GM19025 (cell line): Measurements from ENCODE around the gene TNIK.
"Not testable (repeated sequence)": the region's sequence is repeated elsewhere in the genome, so short reads cannot be mapped to it uniquely, and the experiment has no call there.

ENCODE experiments used
- ATAC-seq: cut with Tn5 transposase; IDR thresholded peaks from one replicate; pipeline ENCODE4 v1.9.1; 2021; ENCODE audit warnings: mild to moderate bottlenecking, low read depth, moderate library complexity; ENCODE audit not compliant: unreplicated experiment

Gene TNIK

DNA sequence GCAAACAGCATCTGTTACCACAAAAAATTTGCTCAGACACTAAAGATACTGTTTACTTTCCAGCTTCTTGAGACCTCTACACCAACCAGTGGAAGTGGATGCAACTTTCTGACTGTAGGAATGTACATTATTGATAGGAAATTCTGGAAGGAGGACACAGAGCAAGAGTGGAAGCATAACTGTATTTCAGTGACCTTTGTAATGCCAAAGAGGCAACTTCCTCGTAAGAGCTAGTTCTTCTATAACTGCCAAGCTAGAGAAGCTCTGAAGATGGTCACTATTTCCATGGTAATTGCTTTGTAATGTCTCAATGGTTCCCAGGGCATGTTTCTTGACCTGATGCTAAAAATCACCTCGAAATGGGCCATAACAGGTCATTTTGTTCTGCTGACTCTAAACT lies 337.3 kb downstream of the TNIK start:
- no peak for ATAC-seq

GRCh38 chr3:171122240-171122639 lies 338.0 kb downstream of the TNIK start:
- ATAC-seq = no peak

GRCh38 chr3:171121801-171122200 lies 338.4 kb downstream of the TNIK start:
- no peak for ATAC-seq

DNA sequence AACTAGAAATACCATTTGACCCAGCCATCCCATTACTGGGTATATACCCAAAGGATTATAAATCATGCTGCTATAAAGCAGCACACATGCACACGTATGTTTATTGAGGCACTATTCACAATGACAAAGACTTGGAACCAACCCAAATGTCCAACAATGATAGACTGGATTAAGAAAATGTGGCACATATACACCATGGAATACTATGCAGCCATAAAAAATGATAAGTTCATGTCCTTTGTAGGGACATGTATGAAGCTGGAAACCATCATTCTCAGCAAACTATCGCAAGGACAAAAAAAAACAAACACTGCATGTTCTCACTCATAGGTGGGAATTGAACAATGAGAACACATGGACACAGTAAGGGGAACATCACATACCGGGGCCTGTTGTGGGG lies 340.8 kb downstream of the TNIK start:
- not testable (repeated sequence) for ATAC-seq

DNA sequence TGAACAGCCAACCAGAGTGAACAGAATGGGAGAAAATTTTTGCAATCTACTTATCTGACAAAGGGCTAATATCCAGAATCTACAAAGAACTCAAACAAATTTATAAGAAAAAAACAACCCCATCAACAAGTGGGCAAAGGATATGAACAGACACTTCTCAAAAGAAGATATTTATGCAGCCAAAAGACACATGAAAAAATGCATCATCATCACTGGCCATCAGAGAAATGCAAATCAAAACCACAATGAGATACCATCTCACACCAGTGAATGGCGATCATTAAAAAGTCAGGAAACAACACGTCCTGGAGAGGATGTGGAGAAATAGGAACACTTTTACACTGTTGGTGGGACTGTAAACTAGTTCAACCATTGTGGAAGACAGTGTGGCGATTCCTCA lies 341.2 kb downstream of the TNIK start:
- not testable (repeated sequence) for ATAC-seq

GRCh38 chr3:171116824-171117395 lies 343.3 kb downstream of the TNIK start:
- ATAC-seq = no peak

GRCh38 chr3:171116365-171116764 lies 343.8 kb downstream of the TNIK start:
- ATAC-seq = no peak

GRCh38 chr3:171115667-171116066 lies 344.5 kb downstream of the TNIK start:
- ATAC-seq = no peak

GRCh38 chr3:171113716-171114115 lies 346.5 kb downstream of the TNIK start:
- ATAC-seq = no peak

GRCh38 chr3:171110715-171111114 lies 349.5 kb downstream of the TNIK start:
- no peak for ATAC-seq

DNA sequence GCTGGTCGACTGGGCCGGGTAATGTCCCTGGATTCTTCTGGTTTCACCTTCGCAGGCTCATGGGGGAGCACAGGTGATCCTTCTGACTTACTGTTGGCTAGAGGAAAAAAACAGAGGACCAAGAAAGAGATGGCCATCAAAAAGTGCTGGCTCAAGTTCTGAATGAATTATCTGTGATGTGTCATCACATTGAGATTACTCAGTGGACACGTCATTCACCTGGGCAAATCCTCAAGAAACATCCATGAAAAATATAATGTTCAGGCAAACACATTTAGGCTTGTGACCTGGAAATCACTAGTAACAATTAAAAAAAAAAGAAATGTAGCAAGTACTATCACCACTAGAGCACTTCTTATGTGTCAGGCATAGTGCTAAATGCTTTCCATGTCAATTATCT lies 352.1 kb downstream of the TNIK start:
- ATAC-seq = no peak

DNA sequence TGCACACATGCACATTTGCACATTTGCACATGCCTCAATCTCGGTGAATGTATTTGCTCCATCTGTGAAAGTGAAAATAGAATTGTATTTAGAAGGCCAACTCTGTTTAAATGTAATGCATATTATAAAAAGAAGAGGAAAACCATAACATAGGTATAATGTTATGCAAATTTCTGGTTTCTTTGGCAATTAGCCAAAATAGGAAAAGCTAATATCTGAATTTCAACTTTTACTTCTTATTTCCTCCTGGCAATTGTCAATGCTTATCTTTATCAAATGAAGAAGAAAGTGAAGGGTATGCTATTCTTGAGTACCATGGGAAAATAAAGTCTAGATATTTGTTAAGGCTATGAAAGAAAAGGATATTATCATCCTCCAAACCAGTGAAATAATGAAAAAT lies 357.0 kb downstream of the TNIK start:
- no peak for ATAC-seq

DNA sequence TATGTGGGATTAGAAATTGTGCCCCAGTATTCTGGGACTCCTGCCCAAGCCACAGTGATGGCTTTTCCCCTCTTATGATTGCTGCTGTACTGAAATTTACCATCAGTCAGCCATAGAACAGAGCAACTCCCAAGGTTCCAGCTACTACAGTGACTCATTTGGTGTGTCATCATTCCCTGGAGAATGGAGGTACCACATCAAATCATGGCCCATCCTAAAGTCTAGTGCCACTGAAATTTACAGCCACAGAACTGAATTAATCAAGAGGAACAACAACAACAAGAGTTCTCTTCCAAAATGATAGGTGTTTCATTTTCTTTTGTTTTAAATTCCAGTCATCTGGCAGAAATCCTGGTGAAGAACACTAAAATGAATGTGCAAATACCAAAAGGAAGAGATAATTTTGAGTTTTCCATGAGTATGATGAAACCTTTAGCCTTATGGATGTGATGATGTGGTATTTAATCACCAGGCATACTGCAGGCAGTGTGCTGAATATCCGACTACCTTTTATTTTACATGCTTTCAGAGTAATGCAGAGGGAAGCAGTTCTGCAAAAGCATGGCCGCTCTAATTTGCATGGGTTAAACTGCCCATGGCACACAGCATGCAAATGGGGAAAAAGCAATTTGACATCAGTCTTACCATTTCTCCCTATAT lies 358.1 kb downstream of the TNIK start:
- ATAC-seq = no peak

- no peak for ATAC-seq
Observed at GRCh38 chr3:171099911-171100310, 360.3 kb downstream of the TNIK start.

- ATAC-seq = peak; percentile 97
Observed at GRCh38 chr3:171095063-171095462, 365.1 kb downstream of the TNIK start.

- no peak for ATAC-seq
Observed at GRCh38 chr3:171094411-171094810, 365.8 kb downstream of the TNIK start.

DNA sequence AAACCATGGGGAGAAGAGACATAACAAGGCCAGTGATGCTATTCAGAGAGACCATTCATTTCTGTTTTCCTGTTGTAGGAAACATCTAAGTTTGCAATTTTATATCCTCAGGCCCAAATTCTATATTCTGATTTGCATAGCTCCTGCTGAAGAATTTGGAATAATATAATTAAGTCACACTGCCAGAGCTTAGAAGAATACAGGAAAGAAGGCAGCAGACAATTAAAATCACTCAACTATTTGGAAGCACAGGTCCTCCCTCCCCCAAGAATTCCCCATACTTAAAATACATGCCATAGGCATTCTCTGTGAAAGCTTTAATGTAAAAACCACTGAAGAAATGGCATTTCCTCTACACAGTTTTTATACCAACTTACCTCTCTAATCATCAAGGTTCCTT lies 366.7 kb downstream of the TNIK start:
- ATAC-seq = no peak

DNA sequence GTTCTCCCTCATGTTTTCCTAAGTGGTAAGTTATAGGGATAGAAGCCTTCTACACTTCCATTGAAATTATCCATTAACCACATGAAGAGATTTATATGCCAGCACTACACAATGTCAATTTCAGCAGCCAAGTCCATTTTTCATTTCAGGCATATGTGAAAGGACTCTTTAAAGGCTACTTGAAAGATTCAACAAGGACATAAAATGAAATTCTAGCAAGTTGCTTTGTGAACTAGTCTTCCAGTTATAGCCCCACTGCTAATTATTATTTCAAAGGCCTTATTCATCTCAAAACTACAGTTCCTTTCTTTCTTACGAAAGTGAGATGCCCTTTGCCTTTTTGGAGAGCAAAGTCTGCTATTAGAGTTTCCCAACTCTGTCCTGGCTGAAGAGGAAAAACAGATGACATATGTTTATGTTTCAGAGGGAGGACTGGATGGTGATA lies 367.7 kb downstream of the TNIK start:
- ATAC-seq = no peak

DNA sequence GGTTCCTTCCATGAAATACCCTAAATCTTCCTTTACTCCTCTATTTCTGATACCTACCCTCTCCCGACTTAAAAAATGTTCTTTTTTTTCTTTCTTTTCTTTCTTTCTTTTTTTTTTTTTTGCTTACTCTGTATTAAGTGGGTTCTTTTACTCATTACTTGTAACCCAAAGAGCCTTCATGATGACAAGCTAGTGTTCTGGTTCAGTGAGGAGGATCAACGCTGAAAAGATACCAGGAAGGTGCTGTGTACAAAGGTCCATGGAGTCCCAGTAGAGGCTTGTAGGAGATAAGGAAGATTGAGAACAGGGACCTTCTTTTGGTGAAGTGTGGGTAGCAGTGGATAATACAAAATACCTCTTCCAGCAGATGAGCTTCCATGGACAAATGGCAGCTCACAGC lies 369.9 kb downstream of the TNIK start:
- ATAC-seq = no peak

- ATAC-seq = no peak
Observed at GRCh38 chr3:171088964-171089754, 371.0 kb downstream of the TNIK start.

GRCh38 chr3:171088496-171088895 lies 371.7 kb downstream of the TNIK start:
- ATAC-seq = no peak

- ATAC-seq = no peak
Observed at GRCh38 chr3:171086914-171087313, 373.3 kb downstream of the TNIK start.
